Measurements from ENCODE around the gene PFDN2. TPM values are rescaled to one million over a fixed set of nuclear protein-coding genes. Genes with fewer than 3 reads are reported as not detected.

The PFDN2 gene
- total RNA-seq, 1 experiment from 2014 or later: 98.6 TPM

Other genes starting within 250 kb of the PFDN2 start
- gene ITLN1, start 232.9 kb downstream of the PFDN2 start, total RNA-seq (2021; ENCODE audit: unreplicated experiment): not detected
- gene ITLN2, start 163.2 kb downstream of the PFDN2 start, total RNA-seq (2021; ENCODE audit: unreplicated experiment): not detected
- gene F11R, start 96.9 kb downstream of the PFDN2 start, total RNA-seq (2021; ENCODE audit: unreplicated experiment): 63.0 TPM
- 20.1 TPM for gene TSTD1, start 79.1 kb downstream of the PFDN2 start, total RNA-seq (2021; ENCODE audit: unreplicated experiment)
- 57.7 TPM for gene USF1, start 72.1 kb downstream of the PFDN2 start, total RNA-seq (2021; ENCODE audit: unreplicated experiment)
- gene ARHGAP30, start 48.1 kb downstream of the PFDN2 start, total RNA-seq (2021; ENCODE audit: unreplicated experiment): 0.36 TPM
- gene NECTIN4, start 28.5 kb downstream of the PFDN2 start, total RNA-seq (2021; ENCODE audit: unreplicated experiment): not detected
- 7.6 TPM for gene KLHDC9, start 19.7 kb downstream of the PFDN2 start, total RNA-seq (2021; ENCODE audit: unreplicated experiment)
- gene NIT1, start 68 bp upstream of the PFDN2 start, total RNA-seq (2021; ENCODE audit: unreplicated experiment): 31.3 TPM
- gene DEDD, start 14.6 kb upstream of the PFDN2 start, total RNA-seq (2021; ENCODE audit: unreplicated experiment): 42.5 TPM
- 127 TPM for gene UFC1, start 35.9 kb upstream of the PFDN2 start, total RNA-seq (2021; ENCODE audit: unreplicated experiment)
- 41.9 TPM for gene USP21, start 41.5 kb upstream of the PFDN2 start, total RNA-seq (2021; ENCODE audit: unreplicated experiment)
- gene PPOX, start 48.4 kb upstream of the PFDN2 start, total RNA-seq (2021; ENCODE audit: unreplicated experiment): 20.6 TPM
- gene B4GALT3, start 59.5 kb upstream of the PFDN2 start, total RNA-seq (2021; ENCODE audit: unreplicated experiment): 28.6 TPM
- gene ADAMTS4, start 81.0 kb upstream of the PFDN2 start, total RNA-seq (2021; ENCODE audit: unreplicated experiment): 0.26 TPM
- gene NDUFS2, start 84.3 kb upstream of the PFDN2 start, total RNA-seq (2021; ENCODE audit: unreplicated experiment): 94.9 TPM
- gene FCER1G, start 97.3 kb upstream of the PFDN2 start, total RNA-seq (2021; ENCODE audit: unreplicated experiment): 0.77 TPM
- gene APOA2, start 105.6 kb upstream of the PFDN2 start, total RNA-seq (2021; ENCODE audit: unreplicated experiment): 1.4 TPM
- gene TOMM40L, start 108.0 kb upstream of the PFDN2 start, total RNA-seq (2021; ENCODE audit: unreplicated experiment): 9.2 TPM
- gene NR1I3, start 120.2 kb upstream of the PFDN2 start, total RNA-seq (2021; ENCODE audit: unreplicated experiment): not detected
- not detected for gene PCP4L1, start 140.7 kb upstream of the PFDN2 start, total RNA-seq (2021; ENCODE audit: unreplicated experiment)
- not detected for gene MPZ, start 191.9 kb upstream of the PFDN2 start, total RNA-seq (2021; ENCODE audit: unreplicated experiment)
- gene SDHC, start 196.3 kb upstream of the PFDN2 start, total RNA-seq (2021; ENCODE audit: unreplicated experiment): 221 TPM
- gene CFAP126, start 249.8 kb upstream of the PFDN2 start, total RNA-seq (2021; ENCODE audit: unreplicated experiment): not detected